Nephron (organoid): ENCODE measurements around the gene GPR84.
A peak's percentile ranks its signal among the peaks of the same experiment; 100 is the strongest.

Source experiments
- H3K27ac Mint-ChIP-seq, 3 experiments: 2 replicates each; pipeline ENCODE4 v1.8.0; 2020; ENCODE audit warnings: mixed read lengths in 3 of 3, mild to moderate bottlenecking in 2 of 3, moderate library complexity in 1 of 3
- H3K27me3 Mint-ChIP-seq: 2 replicates; pipeline ENCODE4 v1.8.0; 2021; ENCODE audit warnings: low read depth, mild to moderate bottlenecking, moderate library complexity, mixed read lengths
- H3K36me3 Mint-ChIP-seq: 2 replicates; pipeline ENCODE4 v1.8.0; 2020; ENCODE audit warnings: low read depth, mixed read lengths
- H3K4me1 Mint-ChIP-seq: 2 replicates; pipeline ENCODE4 v1.8.0; 2020; ENCODE audit warnings: mixed read lengths
- H3K4me3 Mint-ChIP-seq, 3 experiments: 2 replicates each; pipeline ENCODE4 v1.8.0; 2020; ENCODE audit warnings: mild to moderate bottlenecking in 3 of 3, mixed read lengths in 3 of 3, moderate library complexity in 2 of 3
- H3K9me3 Mint-ChIP-seq: 2 replicates; pipeline ENCODE4 v1.8.0; 2020; ENCODE audit warnings: mixed read lengths
- CTCF ChIP-seq, 3 experiments: fragments of 200-600 bp; sonication (generic); IDR thresholded peaks; one replicate each; pipeline ENCODE4 v1.5.0; 2021; ENCODE audit warnings: antibody characterized with exemption in 3 of 3; ENCODE audit not compliant: unreplicated experiment in 3 of 3

GPR84 gene

GRCh38 chr12:54324617-54325441 lies 39.5 kb downstream of the GPR84 start, which contains the start of gene COPZ1:
COPZ1 (plus strand) TSS chr12:54325131; CDS start chr12:54325164, 33 bp downstream.
- H3K9me3 Mint-ChIP-seq, result no peaks in the 10 kb centered on the region
- no peaks in the 10 kb centered on the region for H3K36me3 Mint-ChIP-seq
- peaks cover 34% of the 10 kb centered on the region for H3K4me1 Mint-ChIP-seq
- no peaks in the 10 kb centered on the region for H3K27me3 Mint-ChIP-seq
- H3K4me3 Mint-ChIP-seq, result peak within 1 kb of the TSS; percentile 92 to 99 (median 93)
- peak within 1 kb of the TSS; percentile 96 to 99 (median 98) for H3K27ac Mint-ChIP-seq
- peak; percentile 51 to 78 (median 65) for TF ChIP-seq CTCF (IDR thresholded peaks at IDR 0.05; ENCODE audit: unreplicated experiment in 3 of 3)

DNA sequence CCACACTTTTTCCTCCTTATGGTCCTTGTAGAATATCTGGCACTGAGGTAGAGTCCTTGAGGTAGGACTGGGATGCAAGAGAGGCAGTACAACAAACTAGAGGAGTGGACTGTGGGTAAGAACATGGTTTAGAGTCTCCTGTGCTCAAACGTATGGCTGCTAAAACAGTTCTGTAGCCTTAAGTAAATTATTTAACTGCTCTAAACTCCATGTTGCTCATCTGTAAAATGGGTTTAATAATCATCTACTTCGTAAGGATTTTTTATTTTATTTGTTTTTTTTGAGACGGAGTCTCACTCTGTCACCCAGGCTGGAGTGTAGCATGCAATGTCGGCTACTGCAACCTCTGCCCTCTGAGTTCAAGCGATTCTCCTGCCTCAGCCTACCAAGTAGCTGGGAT lies 42.9 kb downstream of the GPR84 start:
- Mint-ChIP-seq H3K27ac (peak overlapping the region in 1 of 3 experiments; percentile 11), H3K27me3 (no peaks in the 10 kb centered on the region), H3K4me3 (no peak overlapping the region), H3K4me1 (peaks cover 8% of the 10 kb centered on the region), H3K9me3 (no peaks in the 10 kb centered on the region), H3K36me3 (no peaks in the 10 kb centered on the region)
- TF ChIP-seq CTCF (IDR thresholded peaks at IDR 0.05; ENCODE audit: unreplicated experiment in 3 of 3), result no peak
